WI38 (cell line): ENCODE data around the gene LIPK.

ENCODE experiments used
- H3K4me3 ChIP-seq: 2 replicates; pipeline ENCODE4 v1.5.1; 2011; ENCODE audit warnings: low read depth, mild to moderate bottlenecking, control low read depth, low read length
- CTCF ChIP-seq: IDR thresholded peaks from 2 replicates; pipeline ENCODE4 v1.5.1; 2012; ENCODE audit warnings: low read depth, mild to moderate bottlenecking, control low read depth, low read length

Gene LIPK

GRCh38 chr10:88786032-88786770 is 80.2 kb downstream of the LIPK start:
- H3K4me3 ChIP-seq = no peak overlapping the region
- TF ChIP-seq CTCF = no peak

- no peak overlapping the region for H3K4me3 ChIP-seq
- TF ChIP-seq CTCF = no peak
These were observed 81.4 kb downstream of the LIPK start for GRCh38 chr10:88787463-88787862.

- H3K4me3 ChIP-seq = no peak overlapping the region
- no peak for TF ChIP-seq CTCF
These were observed 82.9 kb downstream of the LIPK start for GRCh38 chr10:88788924-88789323.

GRCh38 chr10:88791924-88792323 is 85.9 kb downstream of the LIPK start:
- H3K4me3 ChIP-seq = no peak overlapping the region
- peak; percentile 36 for TF ChIP-seq CTCF

- H3K4me3 ChIP-seq = no peak overlapping the region
- no peak for TF ChIP-seq CTCF
These were observed 86.6 kb downstream of the LIPK start for GRCh38 chr10:88792661-88793060.

- TF ChIP-seq CTCF = no peak
- no peak overlapping the region for H3K4me3 ChIP-seq
These were observed 87.8 kb downstream of the LIPK start for GRCh38 chr10:88793712-88794299.

GRCh38 chr10:88794731-88795130 is 88.7 kb downstream of the LIPK start:
- H3K4me3 ChIP-seq = no peak overlapping the region
- TF ChIP-seq CTCF = no peak
